Transverse colon (tissue), 4 donors: ENCODE data around the gene ST6GALNAC6. TPM values are rescaled to one million over a fixed set of nuclear protein-coding genes. Genes with fewer than 3 reads are reported as not detected.

ENCODE experiments used
- DNase-seq: peaks from one replicate; pipeline ENCODE4 v3.0.0-alpha.2; 2019
- H3K27ac ChIP-seq, 4 donors: fragments of 200-600 bp; sonication (generic); 2 replicates each; pipeline ENCODE4 v1.5.1; 2016 to 2018; ENCODE audit warnings: inconsistent platforms in 4 of 4
- H3K27me3 ChIP-seq: fragments of 200-600 bp; sonication (generic); 2 replicates; pipeline ENCODE4 v1.5.1; 2017; ENCODE audit warnings: inconsistent platforms
- H3K36me3 ChIP-seq, 4 donors: fragments of 200-600 bp; sonication (generic); 2 replicates each; pipeline ENCODE4 v1.5.1; 2017 to 2019; ENCODE audit warnings: inconsistent platforms in 4 of 4
- H3K4me1 ChIP-seq, 4 donors: fragments of 200-600 bp; sonication (generic); 2 replicates each; pipeline ENCODE4 v1.5.1; 2017 to 2020; ENCODE audit warnings: inconsistent platforms in 4 of 4
- H3K4me3 ChIP-seq, 4 donors: fragments of 200-600 bp; sonication (generic); 1 replicate in 1 of 4; 2 replicates in 3 of 4; pipeline versions ENCODE4 v1.5.1 to v1.6.1; 2017 to 2019; ENCODE audit warnings: inconsistent platforms in 4 of 4
- H3K9me3 ChIP-seq, 2 donors: fragments of 200-600 bp; sonication (generic); 2 replicates each; pipeline ENCODE4 v1.5.1; 2017 to 2019; ENCODE audit warnings: inconsistent platforms in 2 of 2
- CTCF ChIP-seq, 5 experiments: fragments of 200-600 bp in 3 of 5; fragments of 450-650 bp in 2 of 5; sonication (generic) in 3 of 5; IDR thresholded peaks; 1 replicate in 2 of 5; 2 replicates in 3 of 5; pipeline ENCODE4 v1.5.1; 2016 to 2017; ENCODE audit warnings: antibody characterized with exemption in 5 of 5, inconsistent platforms in 3 of 5, mild to moderate bottlenecking in 2 of 5, moderate library complexity in 1 of 5
- EP300 ChIP-seq: sonication (generic); formaldehyde crosslinking; IDR thresholded peaks from one replicate; pipeline ENCODE4 v1.6.1; 2017; ENCODE audit warnings: antibody characterized with exemption, low read depth
- POLR2A ChIP-seq: fragments of 450-650 bp; IDR thresholded peaks from one replicate; pipeline ENCODE4 v1.6.1; 2016; ENCODE audit warnings: antibody characterized with exemption, mild to moderate bottlenecking, moderate library complexity
- POLR2AphosphoS5 ChIP-seq, 3 donors: sonication (generic); formaldehyde crosslinking; IDR thresholded peaks; one replicate each; pipeline ENCODE4 v1.6.1; 2016; ENCODE audit warnings: antibody characterized with exemption in 3 of 3
- WGBS, 2 donors: methylation state at CpG; one replicate each; pipeline ENCODE4 v1.1.5; 2018; ENCODE audit warnings: low coverage in 1 of 2; 5-methylcytosine and 5-hydroxymethylcytosine counted together
- in situ Hi-C, 4 donors: fragments of 200-750 bp; cut with MboI; loops; one replicate each; pipeline versions ENCODE4 v1.15.0 to v1.15.1; 2017; ENCODE audit warnings: low sequenced_read_pairs in 3 of 4, low pct_ligation_motif_present in 1 of 4, low pct_unique_long_range_greater_than_20kb in 1 of 4
- intact Hi-C: fragments of 100-400 bp; cut with DNase I; formaldehyde crosslinking; loops from one replicate; pipeline ENCODE4 v1.15.1; 2023; ENCODE audit warnings: low total_unique reads
- total RNA-seq, 4 donors: library from RNA; depleted of rRNA; stranded (reverse); fragments of >200 nt; gene quantifications; one replicate each; pipeline ENCODE4 v1.1.0, GENCODE V29; 2016

Gene ST6GALNAC6
- total RNA-seq, 4 donors from 2014 or later, result 41.0 to 80.4 (median 75.7) TPM

DNA sequence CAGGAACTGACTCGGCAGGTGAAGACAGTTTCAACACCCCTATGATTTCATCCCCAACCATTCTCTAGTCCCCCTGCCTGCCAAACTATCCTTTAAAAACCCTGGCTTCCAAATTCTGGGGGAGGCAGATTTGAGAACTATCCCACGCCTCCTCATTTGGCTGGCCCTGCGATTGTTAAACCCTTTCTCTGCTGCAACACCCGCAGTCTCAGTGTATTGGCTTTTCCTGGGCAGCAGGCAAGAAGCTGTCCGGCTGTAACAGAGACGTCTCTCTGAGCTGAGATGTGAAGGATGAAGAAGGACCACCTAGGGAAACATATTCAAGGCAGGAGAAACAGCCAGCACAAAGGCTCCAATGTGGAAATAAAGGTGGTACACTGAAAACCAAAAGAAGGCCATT, 6.6 kb downstream of the ST6GALNAC6 start:
- 96% methylated on average over 6 of the region's 6 CpGs; no CpG with 5 or more reads in 1 of the 2 donors for WGBS, 2 donors
- Histone ChIP-seq H3K27ac (no peak overlapping the region), H3K27me3 (no peaks in the 10 kb centered on the region), H3K4me1 (peaks cover 0 to 16% (median 14%) of the 10 kb centered on the region in 4 donors), H3K4me3 (no peak overlapping the region), H3K9me3 (peaks cover 0 to 8% of the 10 kb centered on the region in 2 donors), H3K36me3 (peaks cover 0 to 37% (median 13%) of the 10 kb centered on the region in 4 donors)
- in situ Hi-C loops (no loop called here), intact Hi-C loops (no loop called here)
- DNase-seq, result no peak
- TF ChIP-seq POLR2A (no peak), EP300 (no peak), CTCF (IDR thresholded peaks at IDR 0.05) (no peak), POLR2AphosphoS5 (IDR thresholded peaks at IDR 0.05) (no peak)

DNA sequence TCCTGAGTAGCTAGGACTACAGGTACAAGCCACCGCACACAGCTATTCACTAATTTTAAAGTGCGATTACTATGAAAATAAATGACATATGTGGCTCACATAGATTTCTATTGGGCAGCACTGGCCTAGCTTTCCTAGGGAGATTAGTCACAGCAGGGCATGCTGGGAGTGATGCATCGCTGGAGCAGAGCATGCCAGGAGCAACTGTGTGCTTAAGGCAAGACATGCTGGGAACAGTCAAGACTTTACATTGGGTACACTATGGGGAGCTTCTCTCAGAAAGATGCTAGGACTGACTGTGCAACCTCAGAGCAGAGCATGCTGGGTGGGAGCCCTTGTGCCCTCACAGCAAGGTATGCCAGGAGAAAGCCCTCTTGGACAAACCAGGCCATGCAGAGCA, 9.3 kb downstream of the ST6GALNAC6 start:
- 80 to 85% methylated on average over 1 to 3 of the region's 3 CpGs for WGBS, 2 donors
- in situ Hi-C loops (no loop called here), intact Hi-C loops (no loop called here)
- peaks cover 0 to 35% (median 17%) of the 10 kb centered on the region in 4 donors for H3K36me3 ChIP-seq
- no peaks in the 10 kb centered on the region for H3K27me3 ChIP-seq
- H3K4me3 ChIP-seq, result no peak overlapping the region
- H3K4me1 ChIP-seq, result no peaks in the 10 kb centered on the region
- no peak overlapping the region for H3K27ac ChIP-seq
- peaks cover 0 to 8% of the 10 kb centered on the region in 2 donors for H3K9me3 ChIP-seq
- DNase-seq, result no peak
- no peak for TF ChIP-seq POLR2A
- TF ChIP-seq POLR2AphosphoS5 (IDR thresholded peaks at IDR 0.05), result no peak
- no peak for TF ChIP-seq EP300
- no peak for TF ChIP-seq CTCF (IDR thresholded peaks at IDR 0.05)

GRCh38 chr9:127887792-127888191, 11.6 kb downstream of the ST6GALNAC6 start:
- Histone ChIP-seq H3K27me3 (no peaks in the 10 kb centered on the region), H3K36me3 (peaks cover 0 to 13% (median 6%) of the 10 kb centered on the region in 4 donors), H3K9me3 (peaks cover 0 to 2% of the 10 kb centered on the region in 2 donors), H3K27ac (no peak overlapping the region), H3K4me3 (no peak overlapping the region), H3K4me1 (no peaks in the 10 kb centered on the region)
- in situ Hi-C loops (no loop called here), intact Hi-C loops (no loop called here)
- no peak for DNase-seq
- 73 to 80% methylated on average over 2 of the region's 2 CpGs for WGBS, 2 donors
- TF ChIP-seq CTCF (IDR thresholded peaks at IDR 0.05), result no peak

DNA sequence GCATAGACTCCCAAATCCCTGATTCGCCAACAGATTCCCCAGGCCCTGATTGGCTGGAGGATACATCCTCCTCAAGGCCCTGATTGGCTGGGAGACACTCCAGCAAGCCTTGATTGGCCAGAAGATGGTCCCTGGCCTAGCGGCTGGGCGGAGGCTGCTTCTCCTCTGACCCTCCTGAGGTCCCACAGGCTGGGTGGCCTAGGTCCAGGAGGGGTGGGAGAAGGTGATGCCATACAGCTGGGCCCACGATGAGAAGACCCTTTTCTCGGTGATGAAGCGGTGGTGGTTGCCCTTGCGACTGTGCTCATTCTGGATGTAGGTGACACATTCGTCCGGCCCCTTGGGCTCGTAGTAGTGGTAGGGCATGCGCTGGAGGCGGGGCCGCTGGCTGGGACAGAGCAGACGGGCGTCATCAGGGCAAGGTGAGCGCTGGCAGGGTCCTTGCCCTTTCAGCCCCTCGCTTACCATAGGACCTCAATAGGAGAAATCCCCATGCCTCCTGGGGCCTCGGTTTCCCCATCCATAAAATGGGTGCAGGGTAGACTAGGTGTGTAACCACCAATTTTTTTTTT, 12.9 kb downstream of the ST6GALNAC6 start:
- intact Hi-C loops (no loop called here), in situ Hi-C loops (no loop called here)
- no peak overlapping the region for H3K4me3 ChIP-seq
- no peak for DNase-seq
- H3K4me1 ChIP-seq, result no peaks in the 10 kb centered on the region
- H3K27ac ChIP-seq, result no peak overlapping the region
- H3K36me3 ChIP-seq, result peaks cover 0 to 12% (median 5%) of the 10 kb centered on the region in 4 donors
- no peaks in the 10 kb centered on the region for H3K9me3 ChIP-seq
- no peak for TF ChIP-seq POLR2A
- 92 to 95% methylated on average over 4 to 18 of the region's 18 CpGs for WGBS, 2 donors
- H3K27me3 ChIP-seq, result no peaks in the 10 kb centered on the region
